PFSK-1 (cell line): ENCODE results near the gene LCE2B. TPM values are rescaled to one million over a fixed set of nuclear protein-coding genes. Genes with fewer than 3 reads are reported as not detected.
"Not testable (repeated sequence)": the region's sequence is repeated elsewhere in the genome, so short reads cannot be mapped to it uniquely, and the experiment has no call there.

Experiments used
- FOXP2 ChIP-seq: optimal IDR thresholded peaks from 2 replicates; pipeline ENCODE3; 2011; ENCODE audit warnings: borderline replicate concordance, control low read depth, inconsistent platforms; ENCODE audit not compliant: insufficient read depth; ENCODE audit errors: extremely low read length, extremely low read depth
- POLR2AphosphoS5 ChIP-seq: IDR thresholded peaks from 2 replicates; pipeline ENCODE4 v1.6.1; 2012; ENCODE audit warnings: low read depth, mild to moderate bottlenecking, control low read depth, low read length, moderate library complexity
- REST ChIP-seq, 2 experiments: IDR thresholded peaks; 2 replicates each; pipeline versions ENCODE4 v1.6.1 to v1.8.0; 2011 to 2012; ENCODE audit warnings: low read depth in 2 of 2, low read length in 2 of 2, control low read depth in 1 of 2, inconsistent platforms in 1 of 2, mild to moderate bottlenecking in 1 of 2, moderate library complexity in 1 of 2; ENCODE audit not compliant: insufficient read depth in 1 of 2
- SIN3A ChIP-seq: IDR thresholded peaks from 2 replicates; pipeline ENCODE4 v1.6.1; 2012; ENCODE audit warnings: mild to moderate bottlenecking, low read length, moderate library complexity, borderline replicate concordance; ENCODE audit not compliant: insufficient read depth
- TAF1 ChIP-seq: IDR thresholded peaks from 2 replicates; pipeline ENCODE4 v1.6.1; 2012; ENCODE audit warnings: low read length, control low read depth, borderline replicate concordance; ENCODE audit not compliant: insufficient read depth
- polyA plus RNA-seq: library from polyadenylated mRNA; unstranded; fragments of >200 nt; gene quantifications from one replicate; pipeline ENCODE4 v1.2.1, GENCODE V29; 2012; ENCODE audit warnings: low read depth, missing spikeins; ENCODE audit not compliant: insufficient read length

The LCE2B gene
- not detected for polyA plus RNA-seq

- TF ChIP-seq TAF1, FOXP2, SIN3A: not testable (repeated sequence)
Observed at GRCh38 chr1:152685823-152686222, at the start of gene LCE2B. Gene LCE2B (plus strand): TSS chr1:152686123. CDS start chr1:152686844, 721 bp downstream.

GRCh38 chr1:152640351-152640750 is 45.6 kb upstream of the LCE2B start:
- TF ChIP-seq POLR2AphosphoS5 (no peak), FOXP2 (no peak), TAF1 (no peak)

- TF ChIP-seq SIN3A (no peak), TAF1 (no peak), FOXP2 (no peak), POLR2AphosphoS5 (no peak), REST (IDR thresholded peaks at IDR 0.05; ENCODE audit: insufficient read depth in 1 of 2, low read depth in 2 of 2, low read length in 2 of 2) (no peak)
Observed at GRCh38 chr1:152643945-152644344, 42.0 kb upstream of the LCE2B start.

- TF ChIP-seq FOXP2 (no peak), POLR2AphosphoS5 (no peak), SIN3A (no peak), REST (IDR thresholded peaks at IDR 0.05; ENCODE audit: insufficient read depth in 1 of 2, low read depth in 2 of 2, low read length in 2 of 2) (no peak), TAF1 (no peak)
Observed at GRCh38 chr1:152645146-152645545, 40.8 kb upstream of the LCE2B start.

GRCh38 chr1:152646656-152647055 is 39.3 kb upstream of the LCE2B start:
- TF ChIP-seq FOXP2 = no peak
- TF ChIP-seq TAF1 = no peak
- TF ChIP-seq REST (IDR thresholded peaks at IDR 0.05; ENCODE audit: insufficient read depth in 1 of 2, low read depth in 2 of 2, low read length in 2 of 2) = no peak
- TF ChIP-seq POLR2AphosphoS5 = no peak
- no peak for TF ChIP-seq SIN3A

- no peak for TF ChIP-seq FOXP2
- TF ChIP-seq POLR2AphosphoS5 = no peak
- TF ChIP-seq REST (IDR thresholded peaks at IDR 0.05; ENCODE audit: insufficient read depth in 1 of 2, low read depth in 2 of 2, low read length in 2 of 2) = no peak
- TF ChIP-seq TAF1 = no peak
- TF ChIP-seq SIN3A = no peak
Observed at GRCh38 chr1:152654110-152654509, 31.8 kb upstream of the LCE2B start.
